HG03060 (cell line): ENCODE results near the gene LPIN3.

Source experiments
- ATAC-seq: cut with Tn5 transposase; IDR thresholded peaks from one replicate; pipeline ENCODE4 v1.9.1; 2021; ENCODE audit warnings: low read depth, moderate number of reproducible peaks; ENCODE audit not compliant: unreplicated experiment

Gene LPIN3

GRCh38 chr20:41348430-41349172 lies 8.0 kb downstream of the LPIN3 start:
- ATAC-seq = no peak

- ATAC-seq = no peak
Observed at GRCh38 chr20:41349266-41349665, 8.6 kb downstream of the LPIN3 start.

- ATAC-seq = no peak
Observed at GRCh38 chr20:41349943-41350342, 9.3 kb downstream of the LPIN3 start.

- ATAC-seq = no peak
Observed at GRCh38 chr20:41350408-41350962, 9.9 kb downstream of the LPIN3 start.

- ATAC-seq = no peak
Observed at GRCh38 chr20:41352106-41352505, 11.5 kb downstream of the LPIN3 start.

- ATAC-seq = no peak
Observed at GRCh38 chr20:41352666-41353065, 12.0 kb downstream of the LPIN3 start.

GRCh38 chr20:41353530-41353929 lies 12.9 kb downstream of the LPIN3 start:
- no peak for ATAC-seq

GRCh38 chr20:41355192-41355591 lies 14.6 kb downstream of the LPIN3 start:
- no peak for ATAC-seq

GRCh38 chr20:41355598-41356203 lies 15.1 kb downstream of the LPIN3 start:
- no peak for ATAC-seq

- no peak for ATAC-seq
Observed at GRCh38 chr20:41356951-41357350, 16.3 kb downstream of the LPIN3 start.

GRCh38 chr20:41357424-41358163 lies 17.0 kb downstream of the LPIN3 start:
- no peak for ATAC-seq

- no peak for ATAC-seq
Observed at GRCh38 chr20:41358230-41358629, 17.6 kb downstream of the LPIN3 start.

GRCh38 chr20:41358717-41359116 lies 18.1 kb downstream of the LPIN3 start:
- ATAC-seq = no peak

GRCh38 chr20:41359541-41360011 lies 19.0 kb downstream of the LPIN3 start:
- ATAC-seq = no peak

GRCh38 chr20:41360831-41361756 lies 20.5 kb downstream of the LPIN3 start:
- no peak for ATAC-seq

GRCh38 chr20:41361757-41362747 lies 21.4 kb downstream of the LPIN3 start:
- ATAC-seq = no peak

- ATAC-seq = no peak
Observed at GRCh38 chr20:41362748-41363140, 22.1 kb downstream of the LPIN3 start.

- no peak for ATAC-seq
Observed at GRCh38 chr20:41363601-41364000, 23.0 kb downstream of the LPIN3 start.
